Neural cell (in vitro differentiated cells): ENCODE data around the gene HUWE1. TPM values are rescaled to one million over a fixed set of nuclear protein-coding genes. Genes with fewer than 3 reads are reported as not detected.

Source experiments
- H2AFZ ChIP-seq: fragments of 200-600, 300-800 bp; sonication (generic), shearing (Covaris generic); 2 replicates; pipeline ENCODE4 v1.6.0; 2014; ENCODE audit warnings: low read depth, mild to moderate bottlenecking, antibody characterized with exemption, low read length, moderate library complexity
- H3F3A ChIP-seq: fragments of 200-600 bp; shearing (Covaris generic); 2 replicates; pipeline ENCODE4 v1.6.1; 2016; ENCODE audit warnings: mild to moderate bottlenecking, moderate library complexity, mixed read lengths, antibody characterized with exemption, low read length; ENCODE audit not compliant: insufficient read depth, poor library complexity, severe bottlenecking
- H3K27ac ChIP-seq: fragments of 200-600, 300-800 bp; sonication (generic), shearing (Covaris generic); 2 replicates; pipeline ENCODE4 v1.5.1; 2014; ENCODE audit warnings: mild to moderate bottlenecking, low read length, moderate library complexity
- H3K27me3 ChIP-seq: fragments of 300-800, 200-600 bp; sonication (generic), shearing (Covaris generic); 2 replicates; pipeline ENCODE4 v1.6.0; 2014; ENCODE audit warnings: mild to moderate bottlenecking, low read depth, low read length, moderate library complexity; ENCODE audit not compliant: insufficient read depth
- H3K36me3 ChIP-seq: fragments of 300-800, 200-600 bp; sonication (generic), shearing (Covaris generic); 2 replicates; pipeline ENCODE4 v1.5.1; 2014; ENCODE audit warnings: mild to moderate bottlenecking, antibody characterized with exemption, low read length, moderate library complexity; ENCODE audit not compliant: insufficient read depth
- H3K4me2 ChIP-seq: fragments of 300-800, 200-600 bp; sonication (generic), shearing (Covaris generic); 2 replicates; pipeline ENCODE4 v1.6.0; 2014; ENCODE audit warnings: mild to moderate bottlenecking, low read length
- H3K4me3 ChIP-seq: fragments of 300-800, 200-600 bp; sonication (generic), shearing (Covaris generic); 2 replicates; pipeline ENCODE4 v1.5.1; 2014; ENCODE audit warnings: mild to moderate bottlenecking, low read length, moderate library complexity
- H3K79me2 ChIP-seq: fragments of 200-600 bp; shearing (Covaris generic); replicated peaks from 2 replicates; pipeline ENCODE4 v1.6.0; 2014; ENCODE audit warnings: mild to moderate bottlenecking, low read length, moderate library complexity; ENCODE audit not compliant: insufficient read depth
- H3K9ac ChIP-seq: fragments of 300-800, 200-600 bp; sonication (generic), shearing (Covaris generic); 2 replicates; pipeline ENCODE4 v1.6.1; 2016; ENCODE audit warnings: mild to moderate bottlenecking, low read length, mixed read lengths
- H3K9me2 ChIP-seq: fragments of 200-600 bp; shearing (Covaris generic); 2 replicates; pipeline ENCODE4 v1.6.1; 2016; ENCODE audit warnings: mild to moderate bottlenecking, low read length, mixed read lengths; ENCODE audit not compliant: insufficient read depth
- H3K9me3 ChIP-seq: fragments of 200-600, 300-800 bp; sonication (generic), shearing (Covaris generic); 2 replicates; pipeline ENCODE4 v1.6.1; 2016; ENCODE audit warnings: mild to moderate bottlenecking, mixed run types, low read length, moderate library complexity, mixed read lengths
- H4K20me1 ChIP-seq: fragments of 200-600 bp; shearing (Covaris generic); 2 replicates; pipeline ENCODE4 v1.6.1; 2016; ENCODE audit warnings: mild to moderate bottlenecking, mixed run types; ENCODE audit not compliant: insufficient read depth
- EP300 ChIP-seq: fragments of 450-650 bp; conservative IDR thresholded peaks from 2 replicates; pipeline ENCODE4 v1.6.1; 2014; ENCODE audit warnings: antibody characterized with exemption, mild to moderate bottlenecking, moderate library complexity; ENCODE audit not compliant: poor library complexity, severe bottlenecking
- EZH2 ChIP-seq: fragments of 200-600, 300-800 bp; shearing (Covaris generic), sonication (generic); IDR thresholded peaks from 2 replicates; pipeline ENCODE4 v1.6.1; 2014; ENCODE audit warnings: antibody characterized with exemption, low read length, borderline replicate concordance, mild to moderate bottlenecking; ENCODE audit not compliant: insufficient read depth, poor library complexity, severe bottlenecking
- MXI1 ChIP-seq: fragments of 450-650 bp; conservative IDR thresholded peaks from 2 replicates; pipeline ENCODE4 v1.6.1; 2014; ENCODE audit warnings: antibody characterized with exemption, mild to moderate bottlenecking; ENCODE audit not compliant: poor library complexity, severe bottlenecking
- POLR2AphosphoS5 ChIP-seq: IDR thresholded peaks from 2 replicates; pipeline ENCODE4 v1.6.1; 2012
- RAD21 ChIP-seq: fragments of 450-650 bp; conservative IDR thresholded peaks from 2 replicates; pipeline ENCODE4 v1.6.1; 2014; ENCODE audit warnings: antibody characterized with exemption, mild to moderate bottlenecking, moderate library complexity
- SMC3 ChIP-seq: fragments of 450-650 bp; conservative IDR thresholded peaks from 2 replicates; pipeline ENCODE4 v1.6.1; 2014; ENCODE audit warnings: antibody characterized with exemption, mild to moderate bottlenecking, moderate library complexity; ENCODE audit not compliant: poor library complexity
- TAF1 ChIP-seq: IDR thresholded peaks from 2 replicates; pipeline ENCODE4 v1.6.1; 2012; ENCODE audit warnings: low read depth
- polyA plus RNA-seq: library from polyadenylated mRNA; depleted of rRNA; stranded (reverse); fragments of >200 nt; gene quantifications from 2 replicates; pipeline ENCODE4 v1.2.3, GENCODE V29; 2014
- TF ChIP-seq, protein P1 (sequence below): IDR thresholded peaks from 2 replicates; pipeline ENCODE4 v1.6.1; 2012; ENCODE audit warnings: borderline replicate concordance
- TF ChIP-seq, protein P2 (sequence below): fragments of 450-650 bp; IDR thresholded peaks from 2 replicates; pipeline ENCODE4 v1.5.1; 2014; ENCODE audit warnings: antibody characterized with exemption, mild to moderate bottlenecking, moderate library complexity; ENCODE audit not compliant: poor library complexity, severe bottlenecking

HUWE1 gene
- polyA plus RNA-seq, 1 donor from 2014 or later: 25.0 TPM

DNA sequence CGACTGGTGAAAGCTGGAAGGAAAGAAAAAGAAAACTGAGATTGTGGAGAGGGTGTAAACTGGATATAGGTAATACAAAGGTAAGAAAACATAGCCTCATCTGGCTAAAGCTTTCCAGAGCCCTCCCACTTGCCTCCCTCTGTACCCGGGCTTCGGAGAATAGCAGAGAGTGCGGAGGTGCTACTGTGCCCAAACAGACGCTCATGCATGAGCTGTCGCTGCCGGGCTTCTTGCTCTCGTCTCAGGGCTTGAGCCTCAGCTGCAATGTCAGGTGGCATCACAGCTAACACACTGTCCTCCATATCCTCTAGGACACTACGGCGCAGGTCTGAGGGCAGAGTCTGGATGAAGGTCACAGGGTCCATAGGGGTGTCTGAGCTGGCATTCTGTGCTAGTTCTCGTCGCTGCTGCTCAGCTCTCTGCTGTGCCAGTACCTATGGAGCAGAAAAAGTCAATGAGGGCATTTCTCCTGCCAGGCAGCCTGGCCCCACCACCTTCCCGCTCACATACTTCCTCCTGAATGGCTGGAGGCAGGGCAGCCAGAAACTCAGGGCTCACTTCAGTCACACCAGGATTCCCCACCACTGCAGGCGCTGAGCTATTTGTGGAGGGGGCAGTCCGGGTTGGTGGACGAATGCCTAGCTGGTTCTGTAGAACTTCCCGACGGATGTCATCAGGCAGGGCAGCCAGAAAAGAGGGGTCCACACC lies 135.6 kb downstream of the HUWE1 start:
- H3K27ac ChIP-seq: no peak overlapping the region
- H3K79me2 ChIP-seq: no peaks in the 10 kb centered on the region
- no peak overlapping the region for H3K4me3 ChIP-seq
- H3K36me3 ChIP-seq: no peaks in the 10 kb centered on the region
- no peaks in the 10 kb centered on the region for H3K9me2 ChIP-seq
- H3F3A ChIP-seq: no peaks in the 10 kb centered on the region
- no peaks in the 10 kb centered on the region for H3K27me3 ChIP-seq
- no peak overlapping the region for H2AFZ ChIP-seq
- no peak overlapping the region for H3K4me2 ChIP-seq
- H4K20me1 ChIP-seq: no peaks in the 10 kb centered on the region
- H3K9ac ChIP-seq: no peak overlapping the region
- no peaks in the 10 kb centered on the region for H3K9me3 ChIP-seq
- no peak for TF ChIP-seq TAF1
- TF ChIP-seq, protein P1, sequence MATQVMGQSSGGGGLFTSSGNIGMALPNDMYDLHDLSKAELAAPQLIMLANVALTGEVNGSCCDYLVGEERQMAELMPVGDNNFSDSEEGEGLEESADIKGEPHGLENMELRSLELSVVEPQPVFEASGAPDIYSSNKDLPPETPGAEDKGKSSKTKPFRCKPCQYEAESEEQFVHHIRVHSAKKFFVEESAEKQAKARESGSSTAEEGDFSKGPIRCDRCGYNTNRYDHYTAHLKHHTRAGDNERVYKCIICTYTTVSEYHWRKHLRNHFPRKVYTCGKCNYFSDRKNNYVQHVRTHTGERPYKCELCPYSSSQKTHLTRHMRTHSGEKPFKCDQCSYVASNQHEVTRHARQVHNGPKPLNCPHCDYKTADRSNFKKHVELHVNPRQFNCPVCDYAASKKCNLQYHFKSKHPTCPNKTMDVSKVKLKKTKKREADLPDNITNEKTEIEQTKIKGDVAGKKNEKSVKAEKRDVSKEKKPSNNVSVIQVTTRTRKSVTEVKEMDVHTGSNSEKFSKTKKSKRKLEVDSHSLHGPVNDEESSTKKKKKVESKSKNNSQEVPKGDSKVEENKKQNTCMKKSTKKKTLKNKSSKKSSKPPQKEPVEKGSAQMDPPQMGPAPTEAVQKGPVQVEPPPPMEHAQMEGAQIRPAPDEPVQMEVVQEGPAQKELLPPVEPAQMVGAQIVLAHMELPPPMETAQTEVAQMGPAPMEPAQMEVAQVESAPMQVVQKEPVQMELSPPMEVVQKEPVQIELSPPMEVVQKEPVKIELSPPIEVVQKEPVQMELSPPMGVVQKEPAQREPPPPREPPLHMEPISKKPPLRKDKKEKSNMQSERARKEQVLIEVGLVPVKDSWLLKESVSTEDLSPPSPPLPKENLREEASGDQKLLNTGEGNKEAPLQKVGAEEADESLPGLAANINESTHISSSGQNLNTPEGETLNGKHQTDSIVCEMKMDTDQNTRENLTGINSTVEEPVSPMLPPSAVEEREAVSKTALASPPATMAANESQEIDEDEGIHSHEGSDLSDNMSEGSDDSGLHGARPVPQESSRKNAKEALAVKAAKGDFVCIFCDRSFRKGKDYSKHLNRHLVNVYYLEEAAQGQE: no peak
- TF ChIP-seq EP300: no peak
- TF ChIP-seq SMC3: no peak
- no peak for TF ChIP-seq EZH2
- TF ChIP-seq, protein P2, sequence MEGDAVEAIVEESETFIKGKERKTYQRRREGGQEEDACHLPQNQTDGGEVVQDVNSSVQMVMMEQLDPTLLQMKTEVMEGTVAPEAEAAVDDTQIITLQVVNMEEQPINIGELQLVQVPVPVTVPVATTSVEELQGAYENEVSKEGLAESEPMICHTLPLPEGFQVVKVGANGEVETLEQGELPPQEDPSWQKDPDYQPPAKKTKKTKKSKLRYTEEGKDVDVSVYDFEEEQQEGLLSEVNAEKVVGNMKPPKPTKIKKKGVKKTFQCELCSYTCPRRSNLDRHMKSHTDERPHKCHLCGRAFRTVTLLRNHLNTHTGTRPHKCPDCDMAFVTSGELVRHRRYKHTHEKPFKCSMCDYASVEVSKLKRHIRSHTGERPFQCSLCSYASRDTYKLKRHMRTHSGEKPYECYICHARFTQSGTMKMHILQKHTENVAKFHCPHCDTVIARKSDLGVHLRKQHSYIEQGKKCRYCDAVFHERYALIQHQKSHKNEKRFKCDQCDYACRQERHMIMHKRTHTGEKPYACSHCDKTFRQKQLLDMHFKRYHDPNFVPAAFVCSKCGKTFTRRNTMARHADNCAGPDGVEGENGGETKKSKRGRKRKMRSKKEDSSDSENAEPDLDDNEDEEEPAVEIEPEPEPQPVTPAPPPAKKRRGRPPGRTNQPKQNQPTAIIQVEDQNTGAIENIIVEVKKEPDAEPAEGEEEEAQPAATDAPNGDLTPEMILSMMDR: no peak
- TF ChIP-seq POLR2AphosphoS5: no peak
- TF ChIP-seq MXI1: no peak

DNA sequence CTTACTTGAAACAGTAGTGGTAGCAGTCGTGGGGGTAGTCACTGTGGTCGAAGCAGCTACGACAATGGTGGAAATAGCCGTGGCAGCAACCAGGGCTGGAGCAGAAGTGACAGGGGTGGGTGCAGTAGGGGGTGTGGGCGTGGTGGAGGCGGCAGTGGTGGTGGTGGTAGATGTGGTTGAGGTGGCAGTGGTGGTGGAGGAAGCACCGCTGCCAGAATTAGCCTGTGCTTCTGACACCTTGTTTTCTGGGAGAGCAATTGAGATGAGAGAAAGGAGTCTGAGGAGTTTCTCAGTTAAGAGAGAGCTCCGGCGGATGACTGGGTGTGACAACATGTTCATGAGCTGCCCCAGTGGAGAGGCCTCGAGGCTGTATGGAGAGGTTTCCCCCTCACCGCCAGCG lies 138.9 kb downstream of the HUWE1 start:
- Histone ChIP-seq H3K9me3 (no peaks in the 10 kb centered on the region), H3F3A (no peaks in the 10 kb centered on the region), H3K36me3 (no peaks in the 10 kb centered on the region), H3K9ac (no peak overlapping the region), H3K4me3 (no peak overlapping the region), H3K4me2 (no peak overlapping the region), H4K20me1 (no peaks in the 10 kb centered on the region), H3K9me2 (no peaks in the 10 kb centered on the region), H3K27me3 (no peaks in the 10 kb centered on the region), H3K79me2 (no peaks in the 10 kb centered on the region), H2AFZ (no peak overlapping the region), H3K27ac (no peak overlapping the region)
- TF ChIP-seq EZH2: no peak
- TF ChIP-seq MXI1: no peak
- TF ChIP-seq SMC3: no peak
- no peak for TF ChIP-seq TAF1
- TF ChIP-seq, protein P1: no peak
- no peak for TF ChIP-seq RAD21
- TF ChIP-seq EP300: no peak
- TF ChIP-seq, protein P2: no peak
- TF ChIP-seq POLR2AphosphoS5: no peak
